PC-9 (cell line): Measurements from ENCODE around the gene MOB3B. TPM values are rescaled to one million over a fixed set of nuclear protein-coding genes. Genes with fewer than 3 reads are reported as not detected.

Experiments
- BruUV-seq: library from RNA; stranded (reverse); fragments of 400-500 nt; replicated peaks from 2 replicates; lab custom pipeline; 2021; lab: Mats Ljungman, UMichigan
- CTCF ChIA-PET: fragments of 300-600 bp; sonication (Branson Sonifier 250); formaldehyde crosslinking; loops from one replicate; lab custom pipeline; 2022; ENCODE audit warnings: antibody characterized with exemption; lab: Charles Lee
- POLR2A ChIA-PET: fragments of 300-600 bp; sonication (Branson Sonifier 250); formaldehyde crosslinking; loops from one replicate; lab custom pipeline; 2022; ENCODE audit warnings: antibody characterized with exemption; ENCODE audit not compliant: unreplicated experiment; lab: Charles Lee
- DNase-seq, 2 experiments: peaks; one replicate each; pipeline versions ENCODE4 v3.0.0 to v3.0.0-alpha.2; 2015 to 2022; ENCODE audit warnings: mixed read lengths in 1 of 2
- H2AFZ ChIP-seq: fragments of 200-600 bp; sonication (generic); 2 replicates; pipeline ENCODE4 v1.8.1; 2017; ENCODE audit warnings: antibody characterized with exemption
- H3F3A ChIP-seq: fragments of 200-600 bp; sonication (generic); 2 replicates; pipeline ENCODE4 v1.8.1; 2017; ENCODE audit warnings: antibody characterized with exemption, mild to moderate bottlenecking, low read depth; ENCODE audit not compliant: insufficient read depth
- H3K27ac ChIP-seq: fragments of 200-600 bp; sonication (generic); 2 replicates; pipeline ENCODE4 v1.6.1; 2016; ENCODE audit warnings: mixed run types
- H3K27me3 ChIP-seq: fragments of 200-600 bp; sonication (generic); 2 replicates; pipeline ENCODE4 v1.6.1; 2016; ENCODE audit warnings: low read depth, mixed run types; ENCODE audit not compliant: insufficient read depth
- H3K36me3 ChIP-seq: fragments of 200-600 bp; sonication (generic); 2 replicates; pipeline ENCODE4 v1.6.1; 2016; ENCODE audit warnings: low read depth, mixed run types
- H3K4me1 ChIP-seq: fragments of 200-600 bp; sonication (generic); replicated peaks from 2 replicates; pipeline ENCODE4 v1.6.1; 2016; ENCODE audit warnings: mixed run types; ENCODE audit not compliant: insufficient read depth
- H3K4me2 ChIP-seq: fragments of 200-600 bp; sonication (generic); 2 replicates; pipeline ENCODE4 v1.6.1; 2017; ENCODE audit warnings: mixed run types
- H3K4me3 ChIP-seq: fragments of 200-600 bp; sonication (generic); 2 replicates; pipeline ENCODE4 v1.6.1; 2016; ENCODE audit warnings: mixed run types
- H3K79me2 ChIP-seq: fragments of 200-600 bp; sonication (generic); 2 replicates; pipeline ENCODE4 v1.6.1; 2017; ENCODE audit warnings: low read depth, mixed run types
- H3K9me2 ChIP-seq: fragments of 200-600 bp; sonication (generic); 2 replicates; pipeline ENCODE4 v1.8.1; 2017; ENCODE audit warnings: mild to moderate bottlenecking; ENCODE audit not compliant: insufficient read depth
- H3K9me3 ChIP-seq: fragments of 200-600 bp; sonication (generic); 2 replicates; pipeline ENCODE4 v1.8.1; 2016; ENCODE audit warnings: low read depth; ENCODE audit not compliant: insufficient read depth
- H4K20me1 ChIP-seq: fragments of 200-600 bp; sonication (generic); 2 replicates; pipeline ENCODE4 v1.8.1; 2017; ENCODE audit not compliant: insufficient read depth
- CTCF ChIP-seq: fragments of 200-600 bp; sonication (generic); conservative IDR thresholded peaks from 2 replicates; pipeline ENCODE4 v1.6.1; 2017; ENCODE audit warnings: mixed run types, antibody characterized with exemption, mild to moderate bottlenecking, moderate library complexity
- EZH2 ChIP-seq: fragments of 200-600 bp; sonication (generic); IDR thresholded peaks from 2 replicates; pipeline ENCODE4 v1.8.0; 2017; ENCODE audit warnings: antibody characterized with exemption, low read depth
- intact Hi-C: fragments of 100-400 bp; cut with micrococcal nuclease; formaldehyde crosslinking; loops from one replicate; pipeline ENCODE4 v1.10.0; 2022; ENCODE audit not compliant: unreplicated experiment
- total RNA-seq: library from RNA; stranded (reverse); gene quantifications from 2 replicates; pipeline ENCODE4 v1.2.3, GENCODE V29; 2021

MOB3B gene
- total RNA-seq, 1 experiment from 2014 or later: 4.4 TPM

DNA sequence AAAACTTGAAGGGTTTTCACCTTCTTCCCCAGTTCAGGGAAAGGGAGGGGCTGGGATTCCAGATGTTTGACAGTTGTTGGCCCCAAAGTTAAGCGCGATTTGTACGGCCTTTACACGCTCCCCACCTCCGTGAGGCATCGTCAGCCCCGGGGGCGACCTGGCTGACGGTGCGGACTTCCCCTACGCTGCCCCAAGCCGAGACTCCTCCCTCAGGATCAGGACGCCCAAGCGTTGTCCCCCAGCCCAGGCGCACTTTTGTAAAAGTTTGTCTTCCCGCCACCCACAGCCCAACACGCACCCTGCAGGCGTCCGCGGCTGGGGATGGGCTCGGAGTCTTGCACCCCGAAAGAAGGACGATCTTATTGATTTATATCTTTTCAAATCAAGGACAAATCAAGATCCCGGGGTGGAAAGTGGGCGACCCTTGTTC is 713 bp downstream of the MOB3B start:
- TSS peak; percentile 59 for BruUV-seq
- peak in 1 of 2 experiments; percentile 28 for DNase-seq

DNA sequence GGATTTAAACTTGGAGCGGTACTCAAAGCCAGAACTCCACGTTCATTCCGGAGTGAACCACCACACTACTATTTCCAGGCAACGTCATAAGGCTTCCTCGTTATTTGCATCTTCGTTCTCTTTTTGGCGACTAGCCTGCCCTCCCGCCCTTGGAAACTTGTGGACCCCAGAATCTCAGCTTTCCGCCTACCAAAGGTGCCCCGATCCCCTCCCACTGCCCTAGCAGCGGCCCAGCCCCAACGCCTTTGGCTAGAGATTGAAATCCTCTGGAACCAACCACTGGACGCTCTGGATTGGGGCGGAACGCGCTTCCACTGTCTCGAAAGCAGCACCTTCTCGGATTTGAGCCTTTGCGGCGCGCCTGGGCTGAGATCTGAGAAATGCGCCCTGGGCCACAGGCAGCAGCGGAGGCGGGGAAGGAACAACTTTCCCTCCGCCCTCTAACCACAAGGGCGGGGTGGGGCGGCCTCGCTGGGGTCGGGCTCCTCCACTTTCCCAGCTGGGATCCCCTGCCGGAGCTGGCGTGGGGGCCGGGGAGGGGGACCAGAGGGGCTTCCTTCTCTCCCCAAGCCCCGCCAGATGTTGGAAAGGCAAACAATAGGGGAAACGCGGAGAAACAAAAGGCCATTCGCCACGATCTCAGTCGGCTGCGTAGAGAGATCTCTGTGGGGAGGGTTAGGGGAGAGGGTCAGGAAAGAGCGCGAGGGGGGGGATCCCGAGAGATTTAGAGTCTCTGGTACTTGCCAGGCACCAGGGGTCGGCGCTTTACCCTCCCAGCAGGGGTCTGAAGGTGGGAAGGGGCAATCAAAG is 1.3 kb downstream of the MOB3B start:
- H4K20me1 ChIP-seq: no peaks in the 10 kb centered on the region
- no peak overlapping the region for H3K27ac ChIP-seq
- no peaks in the 10 kb centered on the region for H3K4me1 ChIP-seq
- POLR2A ChIA-PET: interaction anchor here (0.6 kb wide), 1 partner anchor 18 kb away, joined by 6 read pairs; no protein-coding TSS in a partner anchor
- H3K4me3 ChIP-seq: peak overlapping the region; percentile 75
- H3K9me3 ChIP-seq: no peaks in the 10 kb centered on the region
- peak overlapping the region; percentile 75 for H2AFZ ChIP-seq
- no peaks in the 10 kb centered on the region for H3K79me2 ChIP-seq
- H3K9me2 ChIP-seq: no peaks in the 10 kb centered on the region
- TF ChIP-seq CTCF (no peak), EZH2 (no peak)
- BruUV-seq: no TSS peak
- CTCF ChIA-PET: interaction anchor here (0.6 kb wide), 1 partner anchor 425 kb away, joined by 4 read pairs; no protein-coding TSS in a partner anchor
- intact Hi-C loops: loop anchor here (2.0 kb wide), 1 partner anchor 101 kb away; no protein-coding TSS in a partner anchor
- 0 out of 2 replicates have a peak, but pooled peaks cover 3% of the 10 kb centered on the region for H3K27me3 ChIP-seq
- H3F3A ChIP-seq: no peaks in the 10 kb centered on the region
- H3K4me2 ChIP-seq: peak overlapping the region; percentile 83
- H3K36me3 ChIP-seq: no peaks in the 10 kb centered on the region
- peak in 1 of 2 experiments; percentile 50 for DNase-seq

More for the DNA sequence above, 713 bp downstream of the MOB3B start:
- Histone ChIP-seq H3K9me3 (no peaks in the 10 kb centered on the region), H4K20me1 (no peaks in the 10 kb centered on the region), H3K4me3 (peak overlapping the region; percentile 75), H3K9me2 (no peaks in the 10 kb centered on the region), H3K4me2 (peak overlapping the region; percentile 83), H3K36me3 (no peaks in the 10 kb centered on the region), H3K27ac (no peak overlapping the region), H2AFZ (peak overlapping the region; percentile 75), H3K79me2 (no peaks in the 10 kb centered on the region), H3F3A (no peaks in the 10 kb centered on the region), H3K27me3 (0 out of 2 replicates have a peak, but pooled peaks cover 3% of the 10 kb centered on the region), H3K4me1 (no peaks in the 10 kb centered on the region)
- no peak for TF ChIP-seq CTCF
- no peak for TF ChIP-seq EZH2
- CTCF ChIA-PET: interaction anchor here (0.6 to 1.5 kb wide), 2 partner anchors 196 to 425 kb away, joined by 4 to 9 read pairs; no protein-coding TSS in a partner anchor
- POLR2A ChIA-PET: interaction anchor here (0.6 kb wide), 1 partner anchor 18 kb away, joined by 6 read pairs; no protein-coding TSS in a partner anchor
- intact Hi-C loops: loop anchor here (1.0 to 2.0 kb wide), 3 partner anchors 102 to 196 kb away; no protein-coding TSS in a partner anchor

GRCh38 chr9:27527702-27528075 is 1.9 kb downstream of the MOB3B start:
- intact Hi-C loops: loop anchor here (2.0 kb wide), 1 partner anchor 101 kb away; no protein-coding TSS in a partner anchor
- CTCF ChIA-PET: no interaction called here
- no TSS peak for BruUV-seq

More at GRCh38 chr9:27527702-27528075, 1.9 kb downstream of the MOB3B start:
- Histone ChIP-seq H4K20me1 (no peaks in the 10 kb centered on the region), H3K27ac (no peak overlapping the region), H3K79me2 (no peaks in the 10 kb centered on the region), H3K4me2 (no peak overlapping the region), H3K4me1 (no peaks in the 10 kb centered on the region), H2AFZ (no peak overlapping the region), H3K9me2 (no peaks in the 10 kb centered on the region), H3F3A (no peaks in the 10 kb centered on the region), H3K36me3 (no peaks in the 10 kb centered on the region), H3K4me3 (no peak overlapping the region), H3K27me3 (0 out of 2 replicates have a peak, but pooled peaks cover 3% of the 10 kb centered on the region), H3K9me3 (no peaks in the 10 kb centered on the region)
- TF ChIP-seq CTCF: no peak
- no peak for TF ChIP-seq EZH2
- DNase-seq: no peak
- POLR2A ChIA-PET: no interaction called here
